Forelimb muscle (tissue), 1 donor: Measurements from ENCODE around the gene MBOAT7. TPM values are rescaled to one million over a fixed set of nuclear protein-coding genes. Genes with fewer than 3 reads are reported as not detected.
"Not testable (repeated sequence)": the region's sequence is repeated elsewhere in the genome, so short reads cannot be mapped to it uniquely, and the experiment has no call there.

ENCODE experiments used
- DNase-seq: peaks from one replicate; pipeline ENCODE4 v3.0.0-alpha.2; 2013; ENCODE audit warnings: low read depth
- polyA plus RNA-seq: library from polyadenylated mRNA; unstranded; fragments of 120-200 nt; gene quantifications from one replicate; pipeline ENCODE4 v1.2.1, GENCODE V29; 2013; ENCODE audit not compliant: insufficient read length

The MBOAT7 gene, protein sequence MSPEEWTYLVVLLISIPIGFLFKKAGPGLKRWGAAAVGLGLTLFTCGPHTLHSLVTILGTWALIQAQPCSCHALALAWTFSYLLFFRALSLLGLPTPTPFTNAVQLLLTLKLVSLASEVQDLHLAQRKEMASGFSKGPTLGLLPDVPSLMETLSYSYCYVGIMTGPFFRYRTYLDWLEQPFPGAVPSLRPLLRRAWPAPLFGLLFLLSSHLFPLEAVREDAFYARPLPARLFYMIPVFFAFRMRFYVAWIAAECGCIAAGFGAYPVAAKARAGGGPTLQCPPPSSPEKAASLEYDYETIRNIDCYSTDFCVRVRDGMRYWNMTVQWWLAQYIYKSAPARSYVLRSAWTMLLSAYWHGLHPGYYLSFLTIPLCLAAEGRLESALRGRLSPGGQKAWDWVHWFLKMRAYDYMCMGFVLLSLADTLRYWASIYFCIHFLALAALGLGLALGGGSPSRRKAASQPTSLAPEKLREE
- polyA plus RNA-seq: 27.2 TPM

DNA sequence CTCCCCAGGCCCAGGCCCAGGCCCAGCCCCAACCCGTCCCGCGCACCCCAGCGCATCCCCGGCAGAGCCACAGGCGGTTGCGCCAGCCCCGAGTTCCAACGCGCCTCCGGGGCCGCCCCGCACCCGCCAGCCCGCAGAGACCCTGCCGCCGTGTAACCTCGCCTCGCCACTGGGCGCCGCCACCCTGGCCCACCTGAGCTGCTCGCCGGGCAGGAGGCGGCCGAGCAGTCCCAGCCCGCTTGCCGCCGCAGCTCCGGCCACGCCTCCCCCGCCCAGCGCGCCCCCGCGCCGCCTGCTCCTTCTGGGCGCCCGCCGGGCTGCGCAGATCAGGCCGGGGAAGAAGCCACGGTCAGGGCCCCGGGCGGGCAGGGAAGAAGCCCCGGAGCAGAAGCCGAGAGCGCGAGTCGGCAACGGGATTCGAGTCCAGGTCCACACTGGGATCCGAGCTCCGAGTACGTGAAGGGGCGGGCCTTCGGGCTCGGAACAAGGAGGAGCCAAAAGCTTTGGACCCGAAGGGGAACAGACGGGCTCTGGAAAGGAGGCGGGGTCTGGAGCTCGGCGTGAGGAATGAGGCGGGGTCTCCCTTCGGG is at the start of gene MBOAT7:
Gene MBOAT7, minus strand, starts transcription at position 436 of the 590 bp plus-strand sequence. CDS start 1,072 bp downstream, outside the sequence.
- DNase-seq: no peak

GRCh38 chr19:54233941-54234340 is 44.6 kb upstream of the MBOAT7 start:
- no peak for DNase-seq

DNA sequence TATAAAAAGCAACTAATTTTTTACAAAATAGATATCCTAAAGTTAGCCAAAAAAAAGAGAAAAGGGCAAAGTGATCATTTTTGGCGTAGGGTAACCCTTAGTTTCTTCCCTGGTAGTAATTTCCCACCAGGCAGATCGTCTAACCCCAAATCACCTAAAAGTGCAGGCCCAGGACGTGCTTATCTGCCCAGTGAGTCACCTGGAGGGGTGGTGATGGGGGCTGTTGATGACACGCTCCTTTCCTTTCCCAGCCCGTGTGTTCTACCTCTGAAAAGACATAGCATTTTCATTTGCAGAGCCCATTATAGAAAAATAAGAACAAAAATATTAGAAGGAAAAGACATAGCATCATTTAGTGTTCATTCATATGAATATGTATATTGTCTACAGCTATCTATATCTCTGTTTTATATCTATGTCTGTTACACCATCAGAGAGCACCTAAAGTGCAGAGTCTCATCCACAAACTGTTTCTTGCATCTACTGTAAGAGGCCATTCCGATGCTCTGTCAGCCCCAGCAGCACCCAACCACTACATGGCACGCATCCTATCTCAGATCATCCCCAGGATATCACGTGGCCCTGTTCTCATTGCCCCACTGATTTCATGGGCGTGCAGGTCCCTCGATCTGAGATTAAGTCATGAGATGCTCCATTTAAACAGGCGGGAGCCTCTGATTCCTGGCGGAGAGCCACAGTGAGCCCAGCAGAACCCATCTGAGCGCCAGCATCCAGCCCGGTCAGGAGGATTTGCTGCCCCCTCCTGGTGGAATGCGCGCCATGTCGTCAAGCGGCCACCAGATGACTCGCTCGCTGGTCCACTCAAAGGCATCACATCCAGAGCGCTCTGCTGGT is 41.9 kb upstream of the MBOAT7 start:
- DNase-seq: no peak

- no peak for DNase-seq
These were observed 40.7 kb upstream of the MBOAT7 start for GRCh38 chr19:54230031-54230430.

DNA sequence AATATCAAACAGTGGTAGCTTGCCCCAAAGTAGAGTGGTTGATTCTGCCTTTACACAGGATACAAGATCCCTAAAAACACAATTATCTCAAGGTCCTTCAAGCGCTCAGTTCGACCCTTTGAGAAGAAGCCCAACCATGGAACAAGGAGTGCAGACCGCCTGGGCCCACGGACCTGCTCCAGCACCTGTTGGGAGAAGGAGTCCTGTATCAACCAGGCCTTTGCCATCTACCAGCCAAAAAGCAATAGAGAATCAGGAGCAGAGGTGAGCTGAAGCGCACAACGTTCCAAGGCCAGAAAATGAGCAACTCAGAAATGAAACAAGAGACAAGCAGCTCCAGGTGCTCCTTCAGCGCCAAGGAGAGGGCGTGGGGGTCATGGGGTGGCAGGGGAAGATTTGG is 39.8 kb upstream of the MBOAT7 start:
- no peak for DNase-seq

GRCh38 chr19:54224619-54225018 is 35.2 kb upstream of the MBOAT7 start:
- not testable (repeated sequence) for DNase-seq

DNA sequence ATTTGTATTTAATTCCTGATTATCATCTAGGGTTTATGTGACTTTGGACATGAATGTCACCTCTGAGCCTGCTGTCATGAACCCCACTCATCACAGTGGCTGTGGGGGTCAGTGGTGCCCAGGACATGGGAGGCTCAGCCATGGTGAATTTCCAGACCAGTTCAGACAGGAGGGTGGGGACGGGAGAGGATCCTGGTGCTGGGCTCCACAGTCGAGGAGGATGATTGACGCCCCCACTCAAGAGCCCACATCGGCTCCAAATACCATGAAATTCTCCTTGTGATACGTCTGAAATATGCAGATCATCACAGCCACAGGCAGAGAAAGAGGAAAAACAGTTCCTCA is 34.5 kb upstream of the MBOAT7 start:
- not testable (repeated sequence) for DNase-seq

DNA sequence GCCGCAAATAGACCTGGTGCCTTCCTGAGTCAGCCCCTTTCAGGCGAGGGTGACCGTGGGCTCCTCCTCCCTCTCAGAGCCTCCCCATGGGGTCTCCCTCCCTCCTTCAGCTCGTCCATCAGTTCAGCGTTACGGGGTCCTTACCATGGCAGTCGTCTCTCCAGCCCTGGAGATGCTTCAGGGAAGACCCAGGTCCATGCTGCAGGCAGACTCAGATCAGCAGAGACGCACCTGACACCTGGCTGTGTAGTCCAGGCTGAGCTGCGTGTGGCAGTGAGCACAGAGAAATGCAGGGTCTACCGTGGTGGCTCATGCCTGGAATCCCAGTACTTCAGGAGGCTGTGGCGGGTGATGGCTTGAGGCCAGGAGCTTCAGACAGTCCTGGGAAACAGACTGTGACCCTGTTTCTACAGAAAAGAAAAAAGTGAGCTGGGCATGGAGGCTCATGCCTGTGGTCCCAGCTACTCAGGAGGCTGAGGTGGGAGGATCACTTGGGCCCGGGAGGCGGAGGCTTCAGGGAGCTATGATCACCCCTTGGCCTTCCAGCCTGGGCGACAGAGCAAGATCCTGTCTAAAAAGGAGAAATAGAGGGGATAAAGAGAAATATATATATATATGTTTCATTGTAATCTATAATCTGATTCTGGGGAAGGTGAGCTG is 34.0 kb upstream of the MBOAT7 start:
- DNase-seq: not testable (repeated sequence)

GRCh38 chr19:54222474-54223276 is 33.3 kb upstream of the MBOAT7 start, which contains the start of gene LILRB3:
Gene LILRB3 (minus strand): TSS chr19:54223007. CDS start chr19:54222976, 31 bp downstream.
- DNase-seq: not testable (repeated sequence)

GRCh38 chr19:54221947-54222346 is 32.6 kb upstream of the MBOAT7 start:
- not testable (repeated sequence) for DNase-seq

DNA sequence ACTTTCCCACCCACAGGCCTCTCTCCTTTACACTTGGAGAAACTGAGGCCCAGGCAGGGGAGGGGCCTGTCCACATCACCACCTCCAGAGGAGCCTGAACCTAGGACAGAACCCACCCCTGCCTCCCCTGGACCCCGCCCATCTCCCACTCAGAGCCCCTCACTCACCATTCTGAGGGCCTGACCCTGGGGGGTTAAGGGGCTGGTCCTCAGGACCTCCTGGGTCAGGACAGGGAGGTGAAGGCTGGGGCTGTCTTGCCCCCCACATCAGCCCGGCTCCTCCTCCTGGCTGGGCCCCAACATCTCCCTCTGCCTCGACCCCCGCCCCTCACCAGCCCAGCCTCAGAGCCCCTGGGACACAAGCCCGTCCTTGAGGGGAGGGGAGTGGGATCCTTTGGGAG is 30.3 kb upstream of the MBOAT7 start:
- DNase-seq: not testable (repeated sequence)

DNA sequence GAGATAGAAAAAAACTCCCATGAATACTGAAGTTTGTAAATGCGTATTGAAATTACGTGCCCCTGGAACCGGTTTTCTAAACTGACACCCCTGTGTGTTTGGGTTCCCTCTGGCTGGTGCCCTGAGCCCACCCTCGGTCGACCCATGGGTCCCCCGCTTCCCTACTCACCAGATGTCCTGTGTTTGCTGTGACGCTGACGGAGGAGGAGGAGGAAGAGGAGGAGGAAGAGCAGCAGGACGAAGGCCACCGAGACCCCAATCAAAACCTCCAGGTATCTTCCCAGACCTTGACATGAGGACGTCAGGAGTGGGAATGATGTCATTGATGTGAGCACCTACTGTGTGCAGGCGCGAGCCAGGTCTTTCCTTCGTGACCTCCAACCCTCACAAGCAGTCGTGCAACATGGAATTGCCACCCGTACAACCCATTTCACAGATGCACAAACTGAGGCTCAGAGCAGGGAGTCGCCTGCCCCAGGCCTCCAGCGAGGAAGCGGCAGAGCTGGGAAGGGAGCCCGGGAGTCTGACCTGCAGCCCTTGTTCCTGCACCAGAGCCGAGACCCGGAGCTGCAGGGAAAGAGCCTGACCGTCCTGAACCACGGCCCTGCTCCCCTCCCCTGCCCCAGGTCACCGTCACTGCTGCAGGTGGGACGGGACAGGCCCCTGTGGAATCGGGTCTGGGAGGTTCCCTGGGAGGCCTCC is 29.7 kb upstream of the MBOAT7 start:
- no peak for DNase-seq

DNA sequence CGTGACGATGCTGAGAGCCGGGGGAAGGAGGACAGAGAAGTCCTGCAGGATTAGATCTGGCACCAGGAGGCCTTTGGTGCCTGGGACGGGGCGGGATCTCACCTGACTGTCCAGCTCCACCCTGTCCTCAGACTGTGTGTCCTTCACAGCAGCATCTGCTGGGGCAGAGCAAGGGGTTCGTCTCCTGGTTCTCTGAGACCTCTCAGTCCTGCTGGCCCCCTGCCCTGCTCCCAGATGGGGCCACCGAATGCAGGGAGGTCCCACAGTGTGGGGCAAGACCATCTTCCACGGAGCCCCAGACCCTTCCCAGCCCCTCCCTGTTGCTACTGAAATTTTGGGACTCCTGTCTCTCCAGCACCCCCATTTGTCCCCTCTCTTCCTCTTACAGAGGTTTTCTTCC is 28.9 kb upstream of the MBOAT7 start:
- no peak for DNase-seq

- DNase-seq: not testable (repeated sequence)
These were observed 28.3 kb upstream of the MBOAT7 start for GRCh38 chr19:54217517-54218247.

DNA sequence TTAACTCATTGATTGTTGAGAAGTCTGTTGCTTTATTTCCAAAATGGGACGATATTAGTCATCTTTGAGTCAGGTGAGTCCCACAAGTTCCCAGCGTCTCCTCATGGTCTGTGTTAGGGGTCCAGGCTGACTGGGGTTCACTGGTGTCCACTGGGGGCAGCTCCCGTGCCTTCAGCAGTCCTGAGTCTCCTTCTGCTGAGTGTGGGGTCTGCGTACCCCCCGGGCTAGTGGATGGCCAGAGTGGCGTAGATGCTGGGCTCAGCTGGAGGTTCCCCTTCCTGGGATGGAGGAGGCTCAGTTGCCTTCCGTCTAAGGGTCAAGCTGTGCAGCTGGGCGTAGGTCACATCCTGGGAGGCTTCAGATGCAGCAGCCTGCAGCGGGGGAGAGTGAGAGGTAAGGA is 27.5 kb upstream of the MBOAT7 start:
- no peak for DNase-seq

GRCh38 chr19:54214734-54215133 is 25.4 kb upstream of the MBOAT7 start:
- DNase-seq: not testable (repeated sequence)

DNA sequence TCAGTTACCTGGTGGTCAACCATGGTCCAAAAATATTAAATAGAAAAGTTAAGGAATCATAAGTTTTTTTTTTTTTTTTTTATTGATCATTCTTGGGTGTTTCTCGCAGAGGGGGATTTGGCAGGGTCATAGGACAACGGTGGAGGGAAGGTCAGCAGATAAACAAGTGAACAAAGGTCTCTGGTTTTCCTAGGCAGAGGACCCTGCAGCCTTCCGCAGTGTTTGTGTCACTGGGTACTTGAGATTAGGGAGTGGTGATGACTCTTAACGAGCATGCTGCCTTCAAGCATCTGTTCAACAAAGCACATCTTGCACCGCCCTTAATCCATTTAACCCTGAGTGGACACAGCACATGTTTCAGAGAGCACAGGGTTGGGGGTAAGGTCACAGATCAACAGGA is 24.8 kb upstream of the MBOAT7 start:
- not testable (repeated sequence) for DNase-seq

DNA sequence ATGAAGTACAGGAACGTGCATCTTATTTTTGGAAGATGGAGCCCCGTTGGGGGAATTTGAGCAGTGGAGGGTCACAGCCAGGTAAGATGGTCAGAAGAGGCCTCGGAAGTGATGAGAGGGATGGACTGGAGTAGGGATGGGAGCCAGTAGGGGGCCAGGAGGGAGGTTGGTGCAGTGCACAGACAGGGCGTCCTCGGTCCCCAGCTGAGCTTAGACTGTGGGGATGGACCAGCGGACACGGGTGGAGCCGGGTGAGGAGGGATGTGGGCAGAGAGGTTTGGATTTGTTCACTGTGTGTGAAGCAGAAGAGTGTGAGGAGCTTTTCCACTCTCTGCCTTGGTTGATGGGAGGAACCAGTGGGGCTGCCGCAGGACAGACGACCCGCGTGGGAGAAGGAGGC is 21.9 kb upstream of the MBOAT7 start:
- no peak for DNase-seq

DNA sequence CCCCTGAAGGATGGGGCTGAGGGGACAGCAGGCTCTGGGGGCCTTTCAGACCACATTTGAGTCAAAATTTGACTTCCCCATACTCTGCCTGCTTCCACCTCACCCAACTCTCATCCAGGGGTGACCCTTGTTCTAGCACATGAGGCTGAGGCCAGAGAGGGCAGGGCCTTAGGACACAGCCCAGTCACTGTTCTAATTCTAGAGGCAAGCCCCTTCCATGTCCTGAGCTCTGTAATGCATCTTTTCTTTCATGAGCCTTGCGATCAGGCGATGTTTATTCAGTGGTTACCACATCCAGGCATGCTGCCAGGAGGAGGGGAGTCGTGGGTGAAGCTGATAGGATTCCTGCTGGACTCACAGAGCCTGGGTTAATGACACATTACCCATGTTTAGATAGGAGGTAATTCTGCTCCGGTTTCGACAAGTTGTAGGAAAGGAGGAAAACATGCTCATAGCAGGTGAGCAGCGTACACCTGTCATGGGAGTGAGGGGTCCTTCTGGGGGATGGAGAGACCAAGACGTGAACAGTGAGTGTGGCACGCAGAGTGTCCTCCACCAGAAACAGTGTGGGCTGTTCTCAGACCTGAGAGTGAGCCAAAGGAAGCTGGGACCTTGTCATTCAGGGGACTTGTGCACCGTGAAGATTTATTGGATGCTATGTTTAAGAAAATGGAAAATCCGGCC is 20.6 kb upstream of the MBOAT7 start:
- no peak for DNase-seq
